Activated B cell treated with CpG ODN at 0.5 μM for 24 hours (primary cell): ENCODE measurements around the gene SCEL. TPM values are rescaled to one million over a fixed set of nuclear protein-coding genes. Genes with fewer than 3 reads are reported as not detected.

Experiments
- ATAC-seq: fragments of 200-7000 bp; cut with Tn5 transposase; one replicate; pipeline ENCODE4 v1.10.0; 2021; ENCODE audit warnings: low read depth, mild to moderate bottlenecking, moderate library complexity
- CTCF ChIA-PET: fragments of 350-600 bp; sonication (Branson Sonifier 250); formaldehyde crosslinking; loops from one replicate; lab custom pipeline; 2021; ENCODE audit warnings: antibody characterized with exemption; lab: Charles Lee
- POLR2A ChIA-PET: fragments of 350-600 bp; sonication (Branson Sonifier 250); formaldehyde crosslinking; loops from one replicate; lab custom pipeline; 2021; ENCODE audit warnings: antibody characterized with exemption; lab: Charles Lee
- DNase-seq: peaks from one replicate; pipeline ENCODE4 v3.0.0; 2022
- H3K27ac Mint-ChIP-seq: one replicate; pipeline ENCODE4 v1.8.0; 2020; ENCODE audit warnings: mixed read lengths
- H3K27me3 Mint-ChIP-seq: one replicate; pipeline ENCODE4 v1.8.0; 2021; ENCODE audit warnings: mixed read lengths
- H3K36me3 Mint-ChIP-seq: one replicate; pipeline ENCODE4 v1.8.0; 2021; ENCODE audit warnings: low read depth, mixed read lengths
- H3K4me1 Mint-ChIP-seq: one replicate; pipeline ENCODE4 v1.8.0; 2021; ENCODE audit warnings: mixed read lengths
- H3K4me3 Mint-ChIP-seq: one replicate; pipeline ENCODE4 v1.8.0; 2020; ENCODE audit warnings: mild to moderate bottlenecking, mixed read lengths
- H3K9me3 Mint-ChIP-seq: one replicate; pipeline ENCODE4 v1.8.0; 2020; ENCODE audit warnings: mixed read lengths
- intact Hi-C: fragments of 100-400 bp; cut with micrococcal nuclease; formaldehyde crosslinking; loops from one replicate; pipeline ENCODE4 v1.15.1; 2024
- total RNA-seq: library from RNA; stranded (reverse); gene quantifications from 2 replicates; pipeline ENCODE4 v1.2.3, GENCODE V29; 2022
- TF ChIP-seq, protein P1 (sequence below): fragments of 200-600 bp; IDR thresholded peaks from one replicate; pipeline ENCODE4 v1.8.0; 2022; ENCODE audit warnings: antibody characterized with exemption, mild to moderate bottlenecking

Gene SCEL
- total RNA-seq, 1 donor from 2014 or later: not detected

DNA sequence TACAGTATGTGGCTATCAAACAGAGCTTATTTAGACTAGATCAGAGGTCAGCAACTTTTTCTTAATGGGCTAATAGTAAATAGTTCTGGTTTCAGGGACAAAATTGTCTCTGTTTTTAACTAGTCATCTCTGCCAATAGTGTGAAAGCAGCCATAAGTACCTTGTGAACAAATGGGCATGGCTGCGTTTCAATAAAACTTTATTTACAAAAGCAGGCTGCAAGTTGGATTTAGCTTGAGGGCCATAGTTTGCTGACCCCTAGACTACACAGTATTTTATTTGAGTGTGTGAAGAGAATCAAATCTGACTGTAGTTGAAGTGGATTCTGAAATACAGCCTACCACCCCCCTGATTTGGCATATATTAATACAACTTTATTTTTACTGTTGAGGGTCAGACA is 75.6 kb downstream of the SCEL start:
- CTCF ChIA-PET: no interaction called here

DNA sequence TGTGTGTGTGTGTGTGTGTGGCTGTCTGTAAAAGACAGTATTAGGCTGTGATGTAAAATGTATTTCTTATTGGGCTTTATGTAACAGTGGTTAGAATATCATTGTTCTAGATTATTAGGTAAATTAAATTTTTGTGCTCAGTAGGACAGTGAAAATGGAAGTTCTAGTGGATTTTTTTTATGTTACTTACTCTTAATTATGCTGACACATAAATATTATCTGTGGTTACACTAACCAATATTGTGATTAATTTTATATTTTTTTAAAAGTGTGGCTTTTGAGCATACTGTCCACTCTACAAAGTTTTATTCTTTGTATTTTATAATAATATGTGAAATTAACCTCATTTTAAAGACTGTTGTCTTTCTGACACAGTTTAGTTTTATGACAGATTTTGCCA is 80.5 kb downstream of the SCEL start:
- ChIA-PET POLR2A (no interaction called here), CTCF (no interaction called here)
- Mint-ChIP-seq H3K27me3 (peaks cover 11% of the 10 kb centered on the region), H3K36me3 (no peaks in the 10 kb centered on the region), H3K4me1 (no peaks in the 10 kb centered on the region), H3K4me3 (no peak overlapping the region), H3K27ac (no peak overlapping the region), H3K9me3 (no peaks in the 10 kb centered on the region)
- intact Hi-C loops: no loop called here
- ATAC-seq: no peak
- TF ChIP-seq, protein P1, sequence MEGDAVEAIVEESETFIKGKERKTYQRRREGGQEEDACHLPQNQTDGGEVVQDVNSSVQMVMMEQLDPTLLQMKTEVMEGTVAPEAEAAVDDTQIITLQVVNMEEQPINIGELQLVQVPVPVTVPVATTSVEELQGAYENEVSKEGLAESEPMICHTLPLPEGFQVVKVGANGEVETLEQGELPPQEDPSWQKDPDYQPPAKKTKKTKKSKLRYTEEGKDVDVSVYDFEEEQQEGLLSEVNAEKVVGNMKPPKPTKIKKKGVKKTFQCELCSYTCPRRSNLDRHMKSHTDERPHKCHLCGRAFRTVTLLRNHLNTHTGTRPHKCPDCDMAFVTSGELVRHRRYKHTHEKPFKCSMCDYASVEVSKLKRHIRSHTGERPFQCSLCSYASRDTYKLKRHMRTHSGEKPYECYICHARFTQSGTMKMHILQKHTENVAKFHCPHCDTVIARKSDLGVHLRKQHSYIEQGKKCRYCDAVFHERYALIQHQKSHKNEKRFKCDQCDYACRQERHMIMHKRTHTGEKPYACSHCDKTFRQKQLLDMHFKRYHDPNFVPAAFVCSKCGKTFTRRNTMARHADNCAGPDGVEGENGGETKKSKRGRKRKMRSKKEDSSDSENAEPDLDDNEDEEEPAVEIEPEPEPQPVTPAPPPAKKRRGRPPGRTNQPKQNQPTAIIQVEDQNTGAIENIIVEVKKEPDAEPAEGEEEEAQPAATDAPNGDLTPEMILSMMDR: no peak
- no peak for DNase-seq

More for the DNA sequence above, 75.6 kb downstream of the SCEL start:
- POLR2A ChIA-PET: no interaction called here
- H3K27me3 Mint-ChIP-seq: peaks cover 3% of the 10 kb centered on the region
- H3K36me3 Mint-ChIP-seq: no peaks in the 10 kb centered on the region
- no peak overlapping the region for H3K4me3 Mint-ChIP-seq
- ATAC-seq: no peak
- intact Hi-C loops: no loop called here
- H3K4me1 Mint-ChIP-seq: no peaks in the 10 kb centered on the region
- H3K9me3 Mint-ChIP-seq: no peaks in the 10 kb centered on the region
- H3K27ac Mint-ChIP-seq: no peak overlapping the region
- no peak for DNase-seq
- TF ChIP-seq, protein P1: no peak

DNA sequence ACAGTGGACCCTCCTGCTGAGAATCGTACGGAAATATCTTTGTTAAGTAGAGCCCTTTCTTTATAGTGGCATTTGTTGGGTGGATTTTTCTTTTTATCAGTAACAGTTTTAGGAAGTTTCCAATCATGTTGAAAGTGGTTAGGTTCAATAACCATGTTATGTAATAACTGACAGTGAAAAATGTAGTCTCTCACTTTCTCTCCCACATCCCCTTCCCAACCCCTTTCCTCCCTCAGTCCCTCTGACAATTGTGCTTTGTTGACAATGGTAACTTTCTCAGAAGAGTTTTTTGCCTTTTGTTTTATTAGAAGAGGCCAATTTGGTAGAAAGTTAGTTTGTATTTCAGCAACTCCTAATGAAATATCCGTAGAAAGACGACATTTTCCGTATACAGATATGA is 84.1 kb downstream of the SCEL start:
- H3K27me3 Mint-ChIP-seq: peaks cover 13% of the 10 kb centered on the region
- ATAC-seq (no peak), DNase-seq (no peak)
- no peaks in the 10 kb centered on the region for H3K4me1 Mint-ChIP-seq
- ChIA-PET CTCF (no interaction called here), POLR2A (no interaction called here)
- H3K36me3 Mint-ChIP-seq: no peaks in the 10 kb centered on the region
- H3K4me3 Mint-ChIP-seq: no peak overlapping the region
- H3K9me3 Mint-ChIP-seq: no peaks in the 10 kb centered on the region
- TF ChIP-seq, protein P1: no peak
- no peak overlapping the region for H3K27ac Mint-ChIP-seq
- intact Hi-C loops: no loop called here

DNA sequence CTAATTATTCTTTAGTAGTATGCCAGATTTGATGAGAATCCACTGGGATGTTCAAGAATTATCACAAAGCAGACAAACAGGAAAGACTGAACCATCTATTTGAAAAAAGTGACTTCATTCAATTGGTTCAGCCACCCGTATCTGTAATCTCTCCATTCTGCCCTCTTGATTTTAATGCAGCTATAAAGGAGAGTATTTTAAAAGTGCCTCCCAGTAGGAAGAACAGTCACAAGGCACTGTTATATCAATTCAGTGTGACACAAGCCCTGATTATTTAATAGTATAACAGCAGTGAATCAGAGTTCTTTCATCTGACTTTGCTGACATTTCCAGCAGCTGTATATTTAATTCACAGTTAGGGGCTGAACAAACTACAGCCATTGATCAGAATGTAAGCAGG is 84.6 kb downstream of the SCEL start:
- DNase-seq: no peak
- POLR2A ChIA-PET: no interaction called here
- H3K27ac Mint-ChIP-seq: no peak overlapping the region
- no peaks in the 10 kb centered on the region for H3K4me1 Mint-ChIP-seq
- TF ChIP-seq, protein P1: no peak
- H3K4me3 Mint-ChIP-seq: no peak overlapping the region
- H3K27me3 Mint-ChIP-seq: peaks cover 16% of the 10 kb centered on the region
- ATAC-seq: no peak
- no peaks in the 10 kb centered on the region for H3K9me3 Mint-ChIP-seq
- no peaks in the 10 kb centered on the region for H3K36me3 Mint-ChIP-seq
- intact Hi-C loops: no loop called here
- CTCF ChIA-PET: no interaction called here

DNA sequence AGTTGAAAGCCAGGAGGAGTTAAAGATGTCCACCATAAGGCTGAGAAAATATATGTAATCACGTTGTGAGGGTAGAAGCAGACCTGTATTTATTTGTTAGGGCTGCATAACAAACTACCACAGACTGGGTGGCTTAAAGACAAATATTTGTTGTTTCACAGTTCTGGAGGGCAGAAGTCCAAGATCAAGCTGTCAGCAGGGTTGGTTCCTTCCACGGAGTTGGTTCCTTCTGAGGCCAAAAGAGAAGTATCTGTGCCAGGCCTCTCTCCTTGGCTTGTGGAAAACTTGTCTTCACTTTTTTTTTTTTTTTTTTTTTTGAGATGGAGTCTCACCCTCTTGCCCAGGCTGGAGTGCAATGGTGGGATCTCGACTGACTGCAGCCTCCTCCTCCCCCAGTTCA is 88.3 kb downstream of the SCEL start:
- Mint-ChIP-seq H3K36me3 (no peaks in the 10 kb centered on the region), H3K27me3 (peaks cover 13% of the 10 kb centered on the region), H3K9me3 (no peaks in the 10 kb centered on the region), H3K27ac (no peak overlapping the region), H3K4me3 (no peak overlapping the region), H3K4me1 (no peaks in the 10 kb centered on the region)
- ATAC-seq (no peak), DNase-seq (no peak)
- intact Hi-C loops: no loop called here
- ChIA-PET CTCF (no interaction called here), POLR2A (no interaction called here)
- TF ChIP-seq, protein P1: no peak
